ENCODE data around the gene FAM13A. TPM values are rescaled to one million over a fixed set of nuclear protein-coding genes. Genes with fewer than 3 reads are reported as not detected.

The FAM13A gene
- total and polyA plus RNA-seq, 9 of the 15 experiments (the other 6 are each of a cell fraction or from before 2014, with no cell fraction given) = 11.3 to 23.3 (median 14.7) TPM

- TF ChIP-seq RCOR1 (IDR thresholded peaks at IDR 0.05; ENCODE audit: borderline replicate concordance in 1 of 2, low read depth in 2 of 2, low read length in 2 of 2) = no peak
- no peak for TF ChIP-seq NR2C1 (IDR thresholded peaks at IDR 0.05)
- no peak for TF ChIP-seq NR2C1 (tag; IDR thresholded peaks at IDR 0.05)
- no peak for TF ChIP-seq ZNF347 (CRISPR knock-in tag; IDR thresholded peaks at IDR 0.05; ENCODE audit: low read depth)
- no peak for TF ChIP-seq RERE (CRISPR knock-in tag; IDR thresholded peaks at IDR 0.05; ENCODE audit: borderline replicate concordance)
Observed at GRCh38 chr4:88732714-88733368, 324.1 kb downstream of the FAM13A start (continued).

All from K562 (cell line).